GM13977 (cell line): ENCODE measurements around the gene REP15.
"Not testable (repeated sequence)": the region's sequence is repeated elsewhere in the genome, so short reads cannot be mapped to it uniquely, and the experiment has no call there.

Source experiments
- DNase-seq: peaks from one replicate; pipeline ENCODE4 v3.0.0; 2012; ENCODE audit warnings: low spot score
- in situ Hi-C: fragments of 300-500 bp; cut with MboI; formaldehyde crosslinking; loops from one replicate; pipeline ENCODE4 v1.12.0; 2022; ENCODE audit warnings: low sequenced_read_pairs, low pct_unique_long_range_greater_than_20kb, mixed read lengths, inconsistent platforms; ENCODE audit not compliant: unreplicated experiment
- TF ChIP-seq, protein P1 (sequence below): IDR thresholded peaks from 2 replicates; pipeline ENCODE4 v1.5.1; 2012; ENCODE audit warnings: mild to moderate bottlenecking, control low read depth; ENCODE audit not compliant: insufficient read depth; ENCODE audit errors: extremely low read depth, missing control alignments

REP15 gene, protein sequence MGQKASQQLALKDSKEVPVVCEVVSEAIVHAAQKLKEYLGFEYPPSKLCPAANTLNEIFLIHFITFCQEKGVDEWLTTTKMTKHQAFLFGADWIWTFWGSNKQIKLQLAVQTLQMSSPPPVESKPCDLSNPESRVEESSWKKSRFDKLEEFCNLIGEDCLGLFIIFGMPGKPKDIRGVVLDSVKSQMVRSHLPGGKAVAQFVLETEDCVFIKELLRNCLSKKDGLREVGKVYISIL

DNA sequence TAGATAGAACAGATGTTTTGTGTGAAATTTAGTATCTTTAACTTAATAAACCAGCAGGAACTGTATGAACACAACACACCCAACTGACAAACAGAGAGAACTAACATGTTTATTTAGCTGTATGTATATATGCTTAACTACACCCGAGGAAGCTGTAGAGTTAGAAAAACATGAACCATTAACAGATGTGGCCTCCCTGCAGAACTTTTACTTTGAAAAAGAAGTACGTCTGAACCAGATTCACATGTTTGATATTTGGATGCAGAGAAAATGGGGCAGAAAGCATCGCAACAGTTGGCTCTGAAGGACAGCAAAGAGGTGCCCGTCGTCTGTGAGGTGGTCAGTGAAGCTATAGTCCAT, at the start of gene REP15:
Gene REP15, plus strand, starts transcription at position 155 of the 360 bp plus-strand sequence. Its CDS starts 116 bp downstream, at position 271.
- in situ Hi-C loops = no loop called here
- DNase-seq = no peak
- TF ChIP-seq, protein P1, sequence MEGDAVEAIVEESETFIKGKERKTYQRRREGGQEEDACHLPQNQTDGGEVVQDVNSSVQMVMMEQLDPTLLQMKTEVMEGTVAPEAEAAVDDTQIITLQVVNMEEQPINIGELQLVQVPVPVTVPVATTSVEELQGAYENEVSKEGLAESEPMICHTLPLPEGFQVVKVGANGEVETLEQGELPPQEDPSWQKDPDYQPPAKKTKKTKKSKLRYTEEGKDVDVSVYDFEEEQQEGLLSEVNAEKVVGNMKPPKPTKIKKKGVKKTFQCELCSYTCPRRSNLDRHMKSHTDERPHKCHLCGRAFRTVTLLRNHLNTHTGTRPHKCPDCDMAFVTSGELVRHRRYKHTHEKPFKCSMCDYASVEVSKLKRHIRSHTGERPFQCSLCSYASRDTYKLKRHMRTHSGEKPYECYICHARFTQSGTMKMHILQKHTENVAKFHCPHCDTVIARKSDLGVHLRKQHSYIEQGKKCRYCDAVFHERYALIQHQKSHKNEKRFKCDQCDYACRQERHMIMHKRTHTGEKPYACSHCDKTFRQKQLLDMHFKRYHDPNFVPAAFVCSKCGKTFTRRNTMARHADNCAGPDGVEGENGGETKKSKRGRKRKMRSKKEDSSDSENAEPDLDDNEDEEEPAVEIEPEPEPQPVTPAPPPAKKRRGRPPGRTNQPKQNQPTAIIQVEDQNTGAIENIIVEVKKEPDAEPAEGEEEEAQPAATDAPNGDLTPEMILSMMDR = no peak

DNA sequence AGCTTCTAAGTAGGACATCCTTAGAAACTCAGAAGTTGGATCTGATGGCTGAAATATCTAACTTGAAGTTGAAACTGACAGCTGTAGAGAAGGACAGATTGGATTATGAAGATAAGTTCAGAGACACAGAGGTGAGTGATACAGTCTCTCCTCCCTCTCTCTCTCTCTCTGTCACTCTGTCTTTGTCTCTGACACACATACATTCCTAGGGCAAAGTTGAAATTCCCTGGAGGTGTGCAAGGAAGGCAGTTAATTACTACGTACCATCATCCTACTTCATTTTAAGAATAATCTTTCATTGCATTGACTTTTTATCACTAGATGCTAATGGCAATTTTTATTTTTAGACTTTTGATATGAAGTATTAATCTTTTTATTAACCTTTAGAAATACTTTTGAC, 46.2 kb upstream of the REP15 start:
- DNase-seq = no peak
- TF ChIP-seq, protein P1 = no peak
- in situ Hi-C loops = no loop called here

DNA sequence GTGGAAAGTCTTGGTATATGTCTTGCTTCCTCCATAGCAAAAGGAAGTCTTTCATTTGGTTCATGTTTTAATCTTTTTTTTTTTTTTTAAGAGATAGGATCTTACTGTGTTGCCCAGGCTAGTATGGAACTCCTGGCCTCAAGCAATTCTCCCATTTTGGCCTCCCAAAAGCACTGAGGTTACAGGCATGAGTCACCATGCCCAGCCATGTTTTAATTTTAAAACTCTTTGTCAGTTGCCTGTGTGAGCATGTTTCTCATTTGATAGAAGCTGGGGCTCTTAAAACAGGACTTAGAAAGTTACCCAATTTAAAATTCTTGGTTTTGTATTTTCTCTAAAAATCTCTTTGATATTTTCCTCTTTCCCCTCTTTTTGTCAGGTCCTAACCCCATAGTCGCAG, 45.0 kb upstream of the REP15 start:
- TF ChIP-seq, protein P1 = no peak
- no peak for DNase-seq
- in situ Hi-C loops = no loop called here

DNA sequence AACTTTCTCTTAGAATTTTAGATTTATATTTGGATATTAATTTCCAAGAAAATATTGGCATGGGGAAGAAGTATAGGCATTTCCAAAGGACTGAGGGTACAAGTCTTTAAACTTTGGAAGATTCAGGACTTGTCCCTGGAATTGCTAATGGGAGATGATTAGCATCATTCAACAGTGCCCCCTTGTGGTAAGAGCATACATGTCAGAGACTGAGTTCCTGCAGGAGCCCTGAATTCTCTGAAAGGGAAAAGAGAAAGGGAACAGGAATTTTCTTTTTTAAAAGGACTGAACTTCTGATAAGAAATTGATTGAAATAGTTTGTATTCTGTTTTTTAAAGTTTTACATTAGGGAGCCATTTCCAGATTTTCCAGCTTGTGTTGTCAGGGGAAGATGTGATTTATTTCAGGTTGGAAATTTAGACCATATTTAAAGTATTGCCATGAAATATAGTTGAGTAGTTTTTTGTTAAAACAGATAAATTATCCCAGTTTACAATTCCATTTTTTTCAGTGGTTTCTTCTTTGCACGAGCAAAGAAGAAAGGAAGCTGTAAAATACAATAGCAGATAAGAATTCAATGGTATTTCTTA, 44.0 kb upstream of the REP15 start:
- in situ Hi-C loops = no loop called here
- DNase-seq = peak; percentile 33
- TF ChIP-seq, protein P1 = peak; percentile 82

- in situ Hi-C loops = no loop called here
- TF ChIP-seq, protein P1 = no peak
- peak; percentile 6 for DNase-seq
Measured at GRCh38 chr12:27653661-27654060, 42.6 kb upstream of the REP15 start.

DNA sequence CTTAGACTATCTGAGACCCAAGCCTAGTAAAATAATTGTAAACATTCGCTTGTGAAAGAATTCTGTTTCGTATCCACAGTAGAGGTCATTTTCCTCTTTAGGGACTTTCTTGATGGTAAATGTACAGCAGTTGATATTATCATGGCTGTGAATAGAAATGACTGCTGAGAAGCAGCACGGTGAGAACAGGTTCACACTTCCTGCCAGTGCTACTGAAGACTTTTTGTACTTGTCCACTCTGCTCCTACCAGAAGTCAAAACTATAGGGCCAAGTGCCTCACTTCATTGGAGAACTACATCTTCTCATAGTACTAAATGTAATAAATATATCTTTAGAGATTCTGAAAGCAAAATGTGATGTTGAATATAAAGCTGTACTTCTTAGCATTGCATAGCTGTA, 40.8 kb upstream of the REP15 start:
- in situ Hi-C loops = not testable (repeated sequence)

GRCh38 chr12:27657296-27657695, 39.0 kb upstream of the REP15 start:
- DNase-seq = no peak
- in situ Hi-C loops = no loop called here
- TF ChIP-seq, protein P1 = no peak

More for the DNA sequence above, 40.8 kb upstream of the REP15 start:
- not testable (repeated sequence) for DNase-seq
